HepG2 (cell line): Measurements from ENCODE around the gene SLC35F6. TPM values are rescaled to one million over a fixed set of nuclear protein-coding genes. Genes with fewer than 3 reads are reported as not detected.

Source experiments
- ATAC-seq: fragments of 200-7000 bp; cut with Tn5 transposase; 3 replicates; pipeline ENCODE4 v1.9.1; 2020; ENCODE audit warnings: mild to moderate bottlenecking, moderate library complexity
- BruUV-seq: library from RNA; stranded (reverse); fragments of 400-500 nt; replicated peaks from 2 replicates; lab custom pipeline; 2021; lab: Mats Ljungman, UMichigan
- CTCF ChIA-PET: fragments of 300-600 bp; formaldehyde crosslinking; extraction: SDS; loops from one replicate; lab custom pipeline; 2021; ENCODE audit warnings: low total read pairs, inconsistent platforms, low intra/inter-chr PET ratio; lab: Yijun Ruan, JAX
- POLR2A ChIA-PET: fragments of 350-600 bp; sonication (Branson Sonifier 250); formaldehyde crosslinking; loops from one replicate; lab custom pipeline; 2020; ENCODE audit warnings: antibody characterized with exemption, inconsistent platforms; lab: Yijun Ruan, JAX
- DNase-seq: peaks from one replicate; pipeline ENCODE4 v3.0.0-alpha.2; 2015; ENCODE audit warnings: low spot score
- FAIRE-seq: peaks from 3 replicates; lab custom pipeline; 2011; peaks lifted over from hg19 to GRCh38; lab: Jason Lieb, UNC
- H2AFZ ChIP-seq: one replicate; pipeline ENCODE4 v1.6.1; 2011; ENCODE audit warnings: low read length, inconsistent platforms
- H3K27ac ChIP-seq: fragments of 300-600 bp; 3 replicates; pipeline ENCODE4 v1.8.0; 2011; ENCODE audit warnings: mixed run types, mild to moderate bottlenecking, mixed read lengths, low read length, inconsistent platforms; ENCODE audit not compliant: insufficient read depth; ENCODE audit errors: extremely low read length
- H3K27me3 ChIP-seq, 2 experiments: fragments of 200-600 bp in 1 of 2; 2 replicates in 1 of 2; 3 replicates in 1 of 2; pipeline versions ENCODE4 v1.6.0 to v1.8.0; 2011; ENCODE audit warnings: low read length in 2 of 2, mild to moderate bottlenecking in 2 of 2, moderate library complexity in 2 of 2, inconsistent platforms in 1 of 2; ENCODE audit not compliant: insufficient read depth in 2 of 2, control insufficient read depth in 1 of 2
- H3K36me3 ChIP-seq, 2 experiments: fragments of 200-600 bp in 1 of 2; replicated peaks in 1 of 2; 2 replicates in 1 of 2; 3 replicates in 1 of 2; pipeline versions ENCODE4 v1.5.1 to v1.8.0; 2011; ENCODE audit warnings: low read length in 2 of 2, inconsistent platforms in 1 of 2; ENCODE audit not compliant: insufficient read depth in 2 of 2, control insufficient read depth in 1 of 2
- H3K4me1 ChIP-seq: 2 replicates; pipeline ENCODE4 v1.5.1; 2012; ENCODE audit warnings: low read length, inconsistent platforms; ENCODE audit not compliant: insufficient read depth
- H3K4me2 ChIP-seq: 2 replicates; pipeline ENCODE4 v1.6.0; 2011; ENCODE audit warnings: low read depth, low read length, inconsistent platforms
- H3K4me3 ChIP-seq, 3 experiments: fragments of 200-600 bp in 1 of 3; sonication (generic), shearing (Covaris generic) in 1 of 3; replicated peaks in 1 of 3; 2 replicates each; pipeline ENCODE4 v1.5.1; 2011 to 2016; ENCODE audit warnings: low read length in 3 of 3, inconsistent platforms in 2 of 3, low read depth in 2 of 3, mild to moderate bottlenecking in 2 of 3, control low read depth in 1 of 3, mixed read lengths in 1 of 3; ENCODE audit not compliant: insufficient read depth in 1 of 3
- H3K79me2 ChIP-seq: one replicate; pipeline ENCODE4 v1.6.1; 2011; ENCODE audit warnings: low read length, inconsistent platforms; ENCODE audit not compliant: insufficient read depth
- H3K9ac ChIP-seq: 2 replicates; pipeline ENCODE4 v1.6.0; 2011; ENCODE audit warnings: mild to moderate bottlenecking, low read depth, low read length, inconsistent platforms; ENCODE audit not compliant: insufficient read depth
- H3K9me3 ChIP-seq: 2 replicates; pipeline ENCODE4 v1.5.1; 2012; ENCODE audit warnings: mild to moderate bottlenecking, low read length
- H4K20me1 ChIP-seq: 2 replicates; pipeline ENCODE4 v1.6.0; 2011; ENCODE audit warnings: inconsistent platforms, mild to moderate bottlenecking, low read length, moderate library complexity; ENCODE audit not compliant: insufficient read depth
- CREBL2 ChIP-seq: sonication (generic); formaldehyde crosslinking; IDR thresholded peaks from 2 replicates; pipeline ENCODE4 v1.8.1; 2023; ENCODE audit warnings: missing genetic modification reagents, mild to moderate bottlenecking, borderline replicate concordance
- FOXJ3 ChIP-seq: sonication (generic); formaldehyde crosslinking; IDR thresholded peaks from 2 replicates; pipeline ENCODE4 v1.4.0; 2020; ENCODE audit warnings: missing genetic modification reagents, mild to moderate bottlenecking, borderline replicate concordance
- FOXK2 ChIP-seq: fragments of 450-650 bp; IDR thresholded peaks from 2 replicates; pipeline ENCODE4 v1.6.1; 2016
- GATAD1 ChIP-seq: IDR thresholded peaks from 2 replicates; pipeline ENCODE4 v1.6.1; 2016; ENCODE audit warnings: missing genetic modification reagents, missing compliant biosample characterization
- GZF1 ChIP-seq: sonication (generic); formaldehyde crosslinking; IDR thresholded peaks from 2 replicates; pipeline ENCODE4 v1.5.1; 2020; ENCODE audit warnings: mild to moderate bottlenecking, missing genetic modification reagents
- MAFK ChIP-seq, 2 experiments: IDR thresholded peaks in 1 of 2; conservative IDR thresholded peaks in 1 of 2; 2 replicates each; pipeline ENCODE4 v1.6.1; 2011; ENCODE audit warnings: improper control_type of control experiment in 2 of 2, low read length in 2 of 2
- PHF20 ChIP-seq: sonication (generic); formaldehyde crosslinking; IDR thresholded peaks from 2 replicates; pipeline ENCODE4 v1.5.0; 2020; ENCODE audit warnings: mild to moderate bottlenecking, missing genetic modification reagents
- PHF21A ChIP-seq: sonication (generic); formaldehyde crosslinking; IDR thresholded peaks from 2 replicates; pipeline ENCODE4 v1.5.0; 2020; ENCODE audit warnings: mild to moderate bottlenecking, missing genetic modification reagents
- TCF7L2 ChIP-seq: IDR thresholded peaks from 2 replicates; pipeline ENCODE4 v1.6.1; 2011; ENCODE audit warnings: mild to moderate bottlenecking, low read depth, low read length, moderate library complexity
- ZFP82 ChIP-seq: sonication (generic); formaldehyde crosslinking; IDR thresholded peaks from 2 replicates; pipeline ENCODE4 v1.5.1; 2020; ENCODE audit warnings: mild to moderate bottlenecking, missing genetic modification reagents, borderline replicate concordance
- ZNF138 ChIP-seq: sonication (generic); formaldehyde crosslinking; IDR thresholded peaks from 2 replicates; pipeline ENCODE4 v1.5.0; 2020; ENCODE audit warnings: mild to moderate bottlenecking, low read depth, missing genetic modification reagents
- ZNF24 ChIP-seq: fragments of 450-650 bp; IDR thresholded peaks from 2 replicates; pipeline ENCODE4 v1.6.1; 2017; ENCODE audit warnings: antibody characterized with exemption, mild to moderate bottlenecking
- ZNF256 ChIP-seq: sonication (generic); formaldehyde crosslinking; conservative IDR thresholded peaks from 2 replicates; pipeline ENCODE4 v1.4.0; 2020; ENCODE audit warnings: missing genetic modification reagents
- WGBS: methylation state at CpG from one replicate; pipeline ENCODE4 v1.1.6; 2017; ENCODE audit warnings: low lambda C conversion rate; 5-methylcytosine and 5-hydroxymethylcytosine counted together
- in situ Hi-C: cut with HindIII; loops from 2 replicates; pipeline ENCODE4 v1.10.0; 2017; ENCODE audit warnings: low pct_unique_long_range_greater_than_20kb; ENCODE audit not compliant: extremely low pct_ligation_motif_present
- intact Hi-C: fragments of 100-400 bp; cut with micrococcal nuclease; formaldehyde crosslinking; loops from one replicate; pipeline ENCODE4 v1.10.0; 2022; ENCODE audit not compliant: unreplicated experiment
- polyA plus RNA-seq, 8 experiments: library from polyadenylated mRNA; depleted of rRNA in 3 of 8; stranded (reverse) in 7 of 8; unstranded in 1 of 8; fragments of >200 nt; fragmentation: Illumina TruSeq in 4 of 8; extraction: Trizol in 4 of 8; gene quantifications; 2 replicates each; pipeline versions ENCODE4 v1.2.1 to v1.2.3, GENCODE V29; 2011 to 2016; ENCODE audit warnings: low read depth in 4 of 8, missing spikeins in 1 of 8, mixed read lengths in 1 of 8; ENCODE audit not compliant: insufficient read depth in 1 of 8
- total RNA-seq, 5 experiments: library from RNA; depleted of rRNA; stranded (reverse); fragments of >200 nt; fragmentation: Illumina TruSeq; extraction: Trizol; gene quantifications; 2 replicates each; pipeline ENCODE4 v1.2.3, GENCODE V29; 2016; ENCODE audit warnings: low read depth in 1 of 5

SLC35F6 gene
- total and polyA plus RNA-seq, 2 of the 13 experiments (the other 11 are each of a cell fraction or from before 2014, with no cell fraction given), result 15.2 to 21.2 TPM

GRCh38 chr2:26732446-26732845 is 31.6 kb upstream of the SLC35F6 start:
- H3K4me3 ChIP-seq, result no peak overlapping the region
- CTCF ChIA-PET, result no interaction called here
- H3K27ac ChIP-seq, result no peak overlapping the region
- H2AFZ ChIP-seq, result no peak overlapping the region
- WGBS, result 9% methylated on average over 3 of the region's 3 CpGs
- H3K4me2 ChIP-seq, result no peak overlapping the region
- no peaks in the 10 kb centered on the region for H3K9me3 ChIP-seq
- peaks cover 27% of the 10 kb centered on the region for H3K4me1 ChIP-seq
- FAIRE-seq (no peak), DNase-seq (no peak), ATAC-seq (no peak)
- TF ChIP-seq ZNF24 (peak; percentile 53; the same call in 1 of the 2 replicates), GATAD1 (no peak)
- peaks cover 6 to 24% of the 10 kb centered on the region in 2 experiments; a peak in 3 of 5 replicates for H3K27me3 ChIP-seq
- H3K36me3 ChIP-seq, result no peaks in the 10 kb centered on the region
- H3K9ac ChIP-seq, result no peak overlapping the region
- intact Hi-C loops, result no loop called here
- POLR2A ChIA-PET, result no interaction called here
- H3K79me2 ChIP-seq, result no peaks in the 10 kb centered on the region
- H4K20me1 ChIP-seq, result no peaks in the 10 kb centered on the region
- no TSS peak for BruUV-seq
- in situ Hi-C loops, result no loop called here

GRCh38 chr2:26733413-26733812 is 30.7 kb upstream of the SLC35F6 start:
- BruUV-seq, result no TSS peak
- ChIA-PET POLR2A (no interaction called here), CTCF (no interaction called here)
- in situ Hi-C loops (no loop called here), intact Hi-C loops (no loop called here)
- FAIRE-seq (no peak), DNase-seq (no peak), ATAC-seq (no peak)
- H3K27ac ChIP-seq, result no peak overlapping the region
- 35% methylated on average over 9 of the region's 9 CpGs for WGBS
- no peaks in the 10 kb centered on the region for H3K9me3 ChIP-seq
- H4K20me1 ChIP-seq, result no peaks in the 10 kb centered on the region
- H3K4me1 ChIP-seq, result peaks cover 34% of the 10 kb centered on the region
- H3K9ac ChIP-seq, result no peak overlapping the region
- H3K27me3 ChIP-seq, result peaks cover 6 to 27% of the 10 kb centered on the region in 2 experiments; a peak in 3 of 5 replicates
- no peak overlapping the region for H3K4me3 ChIP-seq
- no peak overlapping the region for H2AFZ ChIP-seq
- no peaks in the 10 kb centered on the region for H3K36me3 ChIP-seq
- no peaks in the 10 kb centered on the region for H3K79me2 ChIP-seq
- no peak overlapping the region for H3K4me2 ChIP-seq
- TF ChIP-seq PHF21A, result no peak
- no peak for TF ChIP-seq FOXK2
- TF ChIP-seq GZF1 (CRISPR knock-in tag), result no peak
- TF ChIP-seq ZNF138 (CRISPR knock-in tag), result no peak
- TF ChIP-seq FOXJ3 (CRISPR knock-in tag), result no peak
- TF ChIP-seq ZFP82 (CRISPR knock-in tag), result no peak
- no peak for TF ChIP-seq CREBL2 (CRISPR knock-in tag)
- no peak for TF ChIP-seq ZNF256
- TF ChIP-seq PHF20 (CRISPR knock-in tag), result no peak
- peak; percentile 69 to 76 for TF ChIP-seq MAFK (conservative IDR thresholded peaks at IDR 0.05 in 1 of 2, IDR thresholded peaks at IDR 0.05 in 1 of 2; ENCODE audit: low read length in 2 of 2)
- no peak for TF ChIP-seq TCF7L2
